HG03342 (cell line): ENCODE measurements around the gene NRARP.

Experiments used
- ATAC-seq: cut with Tn5 transposase; IDR thresholded peaks from one replicate; pipeline ENCODE4 v1.9.1; 2021; ENCODE audit warnings: mild to moderate bottlenecking, moderate library complexity; ENCODE audit not compliant: unreplicated experiment

Gene NRARP

DNA sequence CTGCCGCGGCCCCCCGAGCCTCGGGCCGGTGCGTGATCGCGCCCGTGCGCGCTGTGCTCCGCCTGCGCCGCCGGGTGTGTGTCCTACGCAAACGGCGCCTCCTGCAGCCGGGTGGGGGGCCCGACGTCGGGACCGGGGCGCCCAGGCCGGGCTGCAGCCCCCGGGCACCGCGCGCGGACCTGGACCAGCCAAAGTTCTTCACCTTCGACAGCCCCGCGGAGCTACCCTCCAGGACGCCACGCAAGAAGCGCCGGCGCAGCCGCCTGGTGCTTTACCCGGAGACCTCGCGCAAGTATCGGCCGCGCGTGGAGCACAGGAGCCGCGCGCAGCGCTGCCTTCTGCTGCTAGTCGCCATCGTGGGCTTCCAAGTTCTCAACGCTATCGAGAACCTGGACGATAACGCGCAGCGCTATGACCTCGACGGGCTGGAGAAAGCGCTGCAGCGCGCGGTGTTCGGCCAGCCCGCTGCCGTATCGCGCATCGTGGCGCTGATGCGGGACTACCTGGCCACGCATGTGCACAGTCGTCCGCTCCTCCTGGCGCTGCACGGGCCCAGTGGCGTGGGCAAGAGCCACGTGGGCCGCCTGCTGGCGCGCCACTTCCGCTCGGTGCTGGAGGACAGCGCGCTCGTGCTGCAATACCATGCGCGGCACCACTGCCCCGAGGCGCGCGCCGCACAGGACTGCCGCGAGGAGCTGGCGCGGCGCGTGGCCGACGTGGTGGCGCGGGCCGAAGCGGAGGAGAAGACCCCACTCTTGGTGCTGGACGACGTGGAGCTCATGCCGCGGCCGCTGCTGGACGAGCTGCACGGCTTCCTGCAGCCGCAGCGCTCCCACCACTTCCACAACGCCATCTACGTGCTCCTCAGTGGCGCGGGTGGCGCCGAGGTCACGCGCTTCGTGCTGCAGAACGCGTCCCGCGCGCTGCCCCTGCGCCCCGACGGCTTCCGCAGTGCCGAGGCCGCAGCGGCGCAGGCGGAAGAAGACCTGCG lies 23.1 kb downstream of the NRARP start:
- ATAC-seq: no peak

DNA sequence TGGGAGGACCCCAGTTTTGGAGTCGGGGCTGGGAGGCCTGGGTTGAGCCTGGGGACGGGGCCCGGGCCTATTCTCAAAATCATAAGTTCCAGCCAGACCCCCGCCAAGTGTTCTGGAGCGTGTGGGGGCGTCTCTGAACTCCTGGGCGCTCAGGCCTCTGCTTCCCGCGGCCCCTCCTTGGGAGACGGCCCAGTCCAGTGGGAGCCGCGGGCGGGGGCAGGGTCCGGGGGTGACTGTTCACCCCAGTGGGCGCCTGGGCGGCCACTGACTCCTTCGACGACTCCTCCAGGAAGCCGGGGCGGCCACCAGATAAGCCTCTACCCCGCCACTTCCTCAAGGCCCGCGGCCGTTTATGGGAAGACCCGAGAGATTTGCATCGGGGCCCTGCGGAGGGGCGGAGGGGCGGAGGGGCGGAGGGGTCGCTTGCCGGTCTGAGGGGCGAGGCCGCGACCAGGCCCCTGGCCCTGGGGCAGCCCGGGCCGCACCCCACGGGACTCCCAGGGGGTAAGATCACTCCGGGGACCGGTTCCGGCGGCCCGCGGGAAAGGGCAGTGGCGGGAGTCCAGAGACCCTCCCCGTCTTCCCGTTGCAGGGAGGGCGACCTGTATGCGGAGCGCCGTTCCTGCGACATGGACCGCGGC lies 23.9 kb downstream of the NRARP start:
- ATAC-seq: no peak

DNA sequence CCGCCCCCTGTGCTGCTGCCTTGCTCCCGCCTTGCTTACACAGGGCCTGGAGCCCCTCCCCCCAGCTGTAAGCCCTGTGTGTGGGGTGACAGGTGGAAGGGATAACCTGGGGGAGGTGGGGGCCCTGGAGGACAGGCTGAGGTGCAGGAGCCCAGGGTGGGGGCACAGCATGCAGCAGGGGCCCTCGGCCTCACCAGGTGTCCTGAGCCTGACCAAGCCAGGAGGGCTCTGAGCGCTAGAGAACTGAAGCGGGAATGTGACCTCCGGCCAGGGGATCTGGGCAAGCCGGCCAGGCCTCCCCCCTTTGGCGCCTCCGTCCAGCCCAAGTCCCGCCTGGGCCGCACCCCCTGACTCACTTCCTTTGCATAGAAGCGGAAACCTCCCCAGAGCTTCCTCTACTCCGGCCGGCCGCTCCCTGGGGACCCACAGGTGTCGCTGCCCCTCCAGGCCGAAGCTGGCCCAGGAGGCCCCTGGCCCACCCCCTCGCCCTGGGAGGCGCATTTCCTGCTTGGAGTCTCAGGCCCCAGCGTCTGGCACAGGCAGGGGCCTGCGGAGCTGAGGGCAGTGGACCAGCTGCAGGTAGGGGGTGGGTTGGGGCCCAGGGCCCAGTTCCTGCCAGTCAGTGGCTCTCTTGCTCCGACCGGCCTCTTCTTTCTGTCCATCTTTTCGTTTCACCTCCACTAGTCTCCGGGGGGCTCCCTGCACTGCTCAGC lies 24.6 kb downstream of the NRARP start, which contains the start of gene TOR4A:
Gene TOR4A (plus strand): TSS at position 398 of the 713 bp plus-strand sequence. CDS start 964 bp downstream, outside the sequence.
- peak; percentile 56 for ATAC-seq

DNA sequence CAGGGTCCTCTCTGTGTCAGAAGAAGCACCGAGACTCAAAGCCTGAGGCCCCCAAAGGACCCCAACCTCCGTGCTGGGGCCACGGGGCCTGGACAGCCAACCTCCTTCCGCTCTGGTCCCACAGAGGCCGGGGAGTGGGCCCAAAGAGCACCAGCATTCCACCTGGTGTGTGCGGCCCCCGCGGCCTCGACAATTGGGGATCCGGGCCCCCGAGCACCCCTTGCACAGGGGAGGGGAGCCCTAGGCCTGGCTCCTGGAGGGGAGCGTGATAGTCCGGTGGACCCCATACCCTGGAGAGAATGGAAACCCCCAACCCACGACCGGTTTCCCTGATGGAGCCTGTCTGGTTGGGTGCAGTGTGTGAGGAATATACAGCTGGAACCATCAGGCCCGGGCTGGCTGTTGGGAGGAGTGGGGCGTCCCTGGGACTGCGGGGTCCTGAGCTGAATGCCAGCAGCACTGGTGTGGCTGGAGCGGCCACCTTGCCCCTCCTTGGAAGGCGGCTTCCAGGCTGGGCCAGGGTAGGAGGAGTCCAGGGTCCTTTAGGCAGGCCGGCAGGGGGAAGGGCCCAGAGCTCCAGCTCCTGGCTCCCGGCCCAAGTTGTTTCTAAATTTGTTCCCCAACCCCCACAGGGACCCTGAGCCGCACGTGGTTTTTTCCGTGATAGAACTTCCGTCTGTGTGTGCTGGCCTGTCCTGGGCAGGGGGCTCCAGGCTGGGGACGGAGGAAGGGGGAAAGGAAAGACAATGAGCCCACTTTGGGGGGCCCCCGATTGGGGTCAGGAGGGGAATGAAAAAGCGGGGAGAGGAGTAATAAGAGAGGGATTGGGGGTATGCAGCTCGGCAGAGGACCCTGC lies 25.4 kb downstream of the NRARP start:
- ATAC-seq: no peak

DNA sequence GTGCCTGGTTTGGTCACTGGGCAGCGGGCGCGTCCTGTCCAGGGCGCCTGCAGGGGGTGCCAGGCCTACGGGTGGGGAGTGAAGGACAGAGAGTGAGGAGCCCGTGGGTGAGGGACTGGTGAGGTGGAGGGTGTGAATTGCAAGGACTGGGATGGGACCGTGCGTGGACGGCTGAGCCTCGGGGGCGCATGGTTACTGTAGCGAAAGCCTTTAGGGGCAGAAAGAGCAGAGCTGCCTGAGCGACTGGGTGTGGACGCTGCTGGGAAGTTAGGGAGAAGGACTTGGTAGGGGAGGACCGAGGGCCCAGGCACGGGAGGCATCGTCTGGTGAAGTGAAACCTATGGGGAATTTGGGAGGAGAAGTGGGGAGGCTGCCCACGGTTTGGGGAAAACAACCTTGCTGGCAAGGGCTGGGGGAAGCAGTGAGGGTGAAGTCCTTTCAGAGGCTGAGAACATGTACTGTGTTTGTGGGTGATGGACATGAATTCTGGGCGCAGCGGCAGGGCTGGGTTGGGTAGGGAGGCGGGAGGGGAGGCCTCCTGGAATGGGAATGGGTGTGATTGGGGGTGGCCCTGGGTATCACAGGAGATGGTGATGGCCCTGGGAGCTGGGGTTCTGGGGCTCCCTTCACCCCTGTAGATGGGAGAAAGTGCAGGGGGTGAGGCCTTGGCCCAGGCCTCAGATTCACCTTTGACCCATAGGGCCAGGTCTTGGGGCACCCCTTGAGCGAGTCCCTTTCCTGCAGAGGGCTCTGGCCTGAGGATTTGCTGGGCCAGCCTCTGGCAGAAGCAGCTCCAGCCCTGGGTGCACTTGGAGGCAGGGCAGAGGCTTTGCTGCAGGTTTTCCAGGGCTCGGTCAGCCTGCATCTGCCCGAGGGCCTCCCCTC lies 26.2 kb downstream of the NRARP start:
- ATAC-seq: no peak

DNA sequence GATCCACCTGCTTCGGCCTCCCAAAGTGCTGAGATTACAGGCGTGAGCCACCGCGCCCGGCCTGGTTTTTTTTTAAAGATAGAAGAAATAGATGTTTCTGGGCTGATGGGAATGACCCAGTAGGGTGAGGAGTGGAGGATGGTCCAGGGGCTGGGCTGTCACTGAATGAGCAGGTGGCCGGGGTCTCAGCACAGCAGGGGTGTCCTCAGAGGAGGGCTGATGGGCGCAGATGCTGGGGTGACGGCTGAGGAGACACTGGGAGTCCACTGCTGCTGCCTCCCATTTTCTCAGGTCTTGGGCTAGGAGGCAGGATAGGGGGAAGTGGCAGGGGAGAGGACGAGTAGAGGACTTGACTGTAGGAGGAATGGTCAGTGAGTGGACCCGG lies 26.9 kb downstream of the NRARP start:
- ATAC-seq: no peak

DNA sequence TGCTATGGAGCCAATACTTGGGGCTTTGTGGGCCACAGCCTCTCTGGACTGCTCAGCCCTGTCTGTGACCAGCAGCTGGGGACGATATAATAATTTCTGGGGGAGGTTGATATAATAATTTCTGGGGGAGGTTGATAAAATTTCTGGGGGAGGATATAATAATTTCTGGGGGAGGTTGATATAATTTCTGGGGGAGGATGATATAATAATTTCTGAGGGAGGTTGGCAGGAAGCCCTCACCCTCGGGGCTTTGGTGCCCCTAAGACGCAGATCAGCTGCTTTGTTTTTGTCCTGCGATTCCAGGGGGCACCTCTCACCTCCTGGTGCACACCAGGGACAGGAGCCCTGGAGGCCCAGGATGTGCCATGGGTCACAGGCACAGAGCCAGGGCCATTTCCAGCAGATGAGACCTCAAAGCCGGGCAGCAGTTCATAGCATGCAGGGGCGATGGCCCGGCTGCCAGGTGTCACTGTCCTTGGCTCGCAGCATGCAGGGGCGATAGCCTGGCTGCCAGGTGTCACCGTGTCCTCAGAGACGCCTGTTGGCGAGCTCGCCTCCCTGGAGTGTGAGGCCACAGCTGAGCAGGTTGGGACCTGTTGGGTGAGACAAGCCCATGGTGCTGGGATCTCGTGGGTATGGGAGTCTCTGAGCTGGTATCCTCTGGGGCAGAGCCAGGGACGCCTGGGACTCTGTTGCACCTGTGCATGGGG lies 28.3 kb downstream of the NRARP start:
- no peak for ATAC-seq

DNA sequence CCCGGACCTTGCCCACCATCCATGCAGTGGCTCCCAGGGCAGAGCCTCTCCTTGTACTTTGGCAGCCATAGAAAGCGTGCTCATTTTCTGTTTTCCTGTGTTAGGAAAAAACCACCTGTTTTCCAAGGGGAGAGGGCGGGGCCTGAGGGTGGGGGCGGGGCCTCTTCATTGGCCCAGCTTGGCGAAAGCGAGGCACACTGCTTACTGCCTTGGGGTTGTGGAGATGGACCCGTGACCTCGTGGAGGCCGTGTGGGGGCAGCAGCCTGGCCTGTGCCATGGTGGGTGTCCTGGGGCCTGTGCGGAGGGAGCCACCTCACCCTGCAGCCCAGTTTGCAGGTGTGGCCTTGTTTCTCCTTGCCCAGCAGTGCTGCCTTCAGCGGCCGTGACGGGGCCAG lies 29.0 kb downstream of the NRARP start:
- no peak for ATAC-seq

DNA sequence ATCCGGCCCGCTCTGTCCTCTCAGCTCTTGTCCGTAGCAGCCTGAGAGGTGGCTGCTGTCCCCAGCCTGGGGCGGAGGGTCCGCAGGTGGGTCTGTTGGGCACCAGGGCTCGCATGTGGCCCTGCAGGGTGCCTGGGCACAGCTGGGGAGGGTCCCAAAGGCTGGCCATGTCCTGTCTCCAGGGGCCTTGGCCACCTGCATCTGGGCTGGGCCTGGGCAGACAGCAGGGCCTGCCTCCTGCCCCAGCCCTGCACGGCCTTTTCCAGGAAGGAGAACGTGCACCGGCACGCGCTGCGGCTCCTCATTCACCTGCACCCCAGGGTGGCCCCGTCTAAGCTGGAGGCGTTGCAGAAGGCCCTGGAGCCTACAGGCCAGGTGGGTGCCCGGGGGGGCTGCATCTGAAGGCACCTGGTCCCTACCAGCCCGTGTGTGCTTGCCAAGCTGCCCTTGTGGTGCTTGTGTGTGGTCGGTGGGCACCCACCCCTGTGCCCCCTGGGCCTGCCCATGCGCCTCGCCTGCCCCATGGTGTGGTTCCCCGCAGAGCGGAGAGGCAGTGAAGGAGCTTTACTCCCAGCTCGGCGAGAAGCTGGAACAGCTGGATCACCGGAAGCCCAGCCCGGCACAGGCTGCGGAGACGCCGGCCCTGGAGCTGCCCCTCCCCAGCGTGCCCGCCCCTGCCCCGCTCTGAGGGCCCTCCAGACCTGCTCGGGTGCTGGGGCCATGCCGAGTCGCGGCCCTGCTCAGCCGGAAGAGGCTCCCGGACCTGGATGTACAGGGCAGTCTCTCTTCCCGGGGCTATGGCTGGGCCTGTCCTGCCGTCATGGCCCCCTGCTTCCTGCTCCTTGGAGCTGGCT lies 29.6 kb downstream of the NRARP start:
- ATAC-seq: no peak

DNA sequence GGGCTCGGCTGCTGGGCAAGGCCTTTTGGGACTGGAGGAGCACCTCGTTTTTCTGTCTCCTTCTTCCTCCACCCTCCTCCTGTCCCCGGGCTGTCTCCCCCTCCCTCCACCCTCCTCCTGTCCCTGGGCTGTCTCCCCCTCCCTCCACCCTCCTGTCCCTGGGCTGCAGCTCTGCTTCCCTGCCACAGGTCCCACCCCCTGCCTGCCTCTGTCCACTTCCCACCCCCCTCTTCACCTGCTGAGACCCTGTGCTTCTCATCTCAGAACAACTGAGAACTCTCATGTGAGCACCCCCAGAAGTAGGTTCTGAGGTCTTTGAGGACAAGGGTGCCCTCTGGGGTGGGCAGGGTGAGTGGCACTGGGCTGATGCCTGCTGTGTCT lies 30.4 kb downstream of the NRARP start:
- ATAC-seq: no peak

DNA sequence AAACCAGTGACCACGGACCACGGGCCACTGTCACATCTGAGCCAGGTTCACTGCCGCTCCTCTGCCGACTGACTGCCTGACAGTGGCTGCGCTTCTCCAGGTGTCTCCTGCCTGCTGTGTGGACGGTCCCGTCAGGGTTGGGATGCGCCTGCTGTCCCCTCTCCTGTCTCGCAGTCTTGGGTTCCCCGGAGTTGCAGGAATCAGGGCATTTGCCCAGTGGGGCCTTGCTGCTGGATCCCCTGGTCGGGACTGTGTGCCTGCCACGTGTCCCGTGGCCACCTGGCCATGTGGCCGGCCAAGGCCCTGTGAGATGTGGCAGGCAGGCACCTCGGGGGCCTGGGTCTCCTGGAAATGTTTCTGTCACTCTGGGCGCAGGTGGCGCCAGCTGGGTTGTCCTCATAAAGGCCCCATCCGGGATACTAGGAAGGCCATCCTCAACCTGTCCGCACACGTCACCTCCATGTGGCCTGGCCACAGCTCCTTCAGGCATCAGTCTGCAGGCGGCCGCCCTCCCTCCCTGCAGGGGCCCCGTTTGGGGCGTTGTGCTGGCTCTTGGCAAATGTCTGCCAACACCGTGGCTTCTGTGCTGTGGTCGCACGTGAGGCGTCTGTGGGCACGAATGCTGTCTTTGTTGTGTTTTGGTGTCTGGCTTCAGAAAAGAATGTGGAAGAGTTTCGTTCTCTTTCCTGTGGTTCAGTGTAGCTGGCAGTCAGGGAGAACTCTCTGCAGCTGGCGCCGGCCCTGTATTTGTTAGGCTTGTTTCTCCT lies 31.0 kb downstream of the NRARP start:
- no peak for ATAC-seq

DNA sequence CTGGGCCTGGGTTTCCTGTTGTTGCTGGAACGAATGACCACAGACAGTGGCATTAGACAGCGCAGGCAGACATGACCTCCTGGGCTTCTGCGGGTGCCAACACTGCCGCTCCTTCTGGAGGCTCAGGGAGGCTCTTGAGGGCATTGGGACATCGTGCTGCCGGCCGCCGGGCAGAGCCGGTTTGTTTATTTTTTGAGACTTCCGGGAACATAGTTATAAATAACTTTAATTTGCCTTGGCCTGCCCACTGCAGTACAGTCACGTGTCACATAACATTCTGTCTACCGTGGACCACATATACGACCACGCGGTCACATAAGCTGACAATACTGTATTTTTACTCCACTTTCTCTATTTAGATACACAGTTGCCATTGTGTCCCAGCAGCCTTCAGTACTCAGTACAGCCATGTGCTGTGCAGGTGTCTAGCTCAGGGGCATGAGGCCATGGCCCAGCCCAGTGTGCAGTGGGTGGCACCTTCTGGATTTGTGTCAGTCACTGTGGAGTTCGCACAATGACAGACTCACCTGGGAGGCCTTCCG lies 32.8 kb downstream of the NRARP start:
- ATAC-seq: no peak

DNA sequence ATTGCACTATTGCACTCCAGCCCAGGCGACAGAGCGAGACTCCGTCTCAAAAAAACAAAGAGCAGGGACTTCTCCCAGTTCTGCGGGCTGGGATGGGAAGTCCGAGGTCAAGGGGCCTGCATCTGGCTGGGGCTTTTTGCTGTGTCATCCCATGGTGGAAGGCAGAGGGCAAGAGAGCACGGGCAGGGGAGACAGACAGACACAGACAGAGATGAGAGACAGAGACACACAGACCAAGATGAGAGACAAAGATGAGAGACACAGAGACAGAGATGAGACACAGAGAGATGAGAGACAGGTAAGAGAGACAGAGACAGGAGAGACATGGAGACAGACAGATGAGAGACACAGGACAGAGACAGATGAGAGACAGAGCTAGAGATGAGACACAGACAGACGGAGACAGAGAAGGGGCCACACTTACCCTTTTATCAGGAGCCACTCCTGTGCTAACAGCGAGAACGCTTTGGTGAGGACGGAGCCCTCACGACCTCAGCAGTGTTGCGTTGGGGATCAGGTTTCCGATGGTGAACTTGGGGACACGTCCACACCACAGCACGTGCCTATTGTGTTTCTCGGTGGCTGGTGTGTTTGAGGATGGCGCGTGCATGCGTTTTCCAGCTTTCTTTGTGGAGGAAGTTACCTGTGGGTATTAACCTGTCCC lies 33.4 kb downstream of the NRARP start:
- no peak for ATAC-seq

DNA sequence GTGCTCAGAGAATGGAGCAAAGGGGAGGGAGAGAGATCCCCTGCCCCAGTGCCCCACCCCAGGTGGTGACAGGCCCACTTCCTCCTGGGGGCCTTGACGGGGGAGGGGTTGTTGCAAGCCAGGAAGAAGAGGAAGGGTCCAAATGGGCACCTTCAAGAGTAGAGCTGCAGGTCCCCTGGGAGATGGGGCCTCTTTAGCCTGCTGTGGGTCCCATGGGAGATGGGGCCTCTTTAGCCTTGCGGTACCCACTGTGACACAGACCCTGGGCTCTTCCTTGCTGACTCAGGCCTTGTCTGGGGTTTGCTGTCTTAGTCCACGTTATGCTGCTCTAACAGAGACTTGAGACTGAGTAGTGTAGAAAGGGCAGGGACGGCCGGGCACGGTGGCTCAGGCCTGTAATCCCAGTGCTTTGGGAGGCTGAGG lies 34.1 kb downstream of the NRARP start:
- ATAC-seq: no peak

DNA sequence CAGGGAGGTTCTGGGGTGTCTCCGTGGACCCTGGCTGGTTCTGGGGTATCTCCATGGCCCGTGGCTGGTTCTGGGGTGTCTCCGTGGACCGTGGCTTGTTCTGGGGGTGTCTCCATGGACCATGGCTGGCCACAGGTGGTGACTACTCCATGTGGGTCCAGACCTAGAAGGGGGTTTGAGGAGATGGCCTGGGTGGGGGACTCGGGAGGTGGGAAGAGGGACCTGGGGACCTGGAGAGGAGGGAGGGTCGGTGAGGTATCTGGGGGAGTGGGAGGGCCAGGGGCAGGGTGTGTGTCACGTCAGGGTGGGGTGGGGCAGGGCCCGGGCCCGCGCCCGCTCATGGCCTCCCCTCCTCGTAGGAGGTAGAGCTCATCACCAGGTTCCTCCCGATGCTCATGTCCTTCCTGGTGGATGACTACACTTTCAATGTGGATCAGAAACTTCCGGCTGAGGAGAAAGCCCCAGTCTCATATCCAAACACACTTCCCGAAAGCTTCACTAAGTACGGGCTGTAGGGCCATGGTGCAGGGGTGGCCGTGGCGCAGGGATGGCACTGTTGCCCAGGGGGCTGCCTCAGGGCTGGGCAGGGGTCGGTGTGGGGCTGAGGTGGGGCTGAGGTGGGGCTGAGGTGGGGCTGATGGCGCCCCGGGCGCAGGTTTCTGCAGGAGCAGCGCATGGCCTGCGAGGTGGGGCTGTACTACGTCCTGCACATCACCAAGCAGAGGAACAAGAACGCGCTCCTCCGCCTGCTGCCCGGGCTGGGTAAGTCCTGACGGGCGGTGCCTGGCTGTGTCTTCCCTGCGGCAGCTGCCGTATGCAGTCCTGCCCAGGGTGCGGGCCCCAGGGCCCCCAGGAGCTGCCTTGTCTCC lies 35.3 kb downstream of the NRARP start:
- ATAC-seq: no peak

DNA sequence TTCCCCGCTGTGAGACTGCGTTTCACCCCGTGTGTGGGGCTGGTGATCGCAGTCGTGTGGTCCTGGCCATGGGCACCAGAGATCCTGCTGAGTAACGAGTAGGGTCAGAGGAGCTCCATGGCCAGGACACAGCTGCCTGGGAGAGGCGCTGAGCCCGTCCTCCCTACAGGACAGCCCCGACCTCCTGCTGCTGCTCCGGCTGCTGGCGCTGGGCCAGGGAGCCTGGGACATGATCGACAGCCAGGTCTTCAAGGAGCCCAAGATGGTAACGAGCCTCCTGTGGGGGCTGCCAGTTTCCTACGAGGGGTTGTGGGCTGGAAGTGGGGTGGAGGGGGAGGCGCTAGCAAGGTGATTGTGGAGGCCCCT lies 35.9 kb downstream of the NRARP start:
- ATAC-seq: no peak
